HG03175 (cell line): ENCODE results near the gene EPB41L5.
"Not testable (repeated sequence)": the region's sequence is repeated elsewhere in the genome, so short reads cannot be mapped to it uniquely, and the experiment has no call there.

ENCODE experiments used
- ATAC-seq: cut with Tn5 transposase; IDR thresholded peaks from one replicate; pipeline ENCODE4 v1.9.1; 2021; ENCODE audit warnings: mild to moderate bottlenecking, moderate library complexity; ENCODE audit not compliant: unreplicated experiment

The EPB41L5 gene

DNA sequence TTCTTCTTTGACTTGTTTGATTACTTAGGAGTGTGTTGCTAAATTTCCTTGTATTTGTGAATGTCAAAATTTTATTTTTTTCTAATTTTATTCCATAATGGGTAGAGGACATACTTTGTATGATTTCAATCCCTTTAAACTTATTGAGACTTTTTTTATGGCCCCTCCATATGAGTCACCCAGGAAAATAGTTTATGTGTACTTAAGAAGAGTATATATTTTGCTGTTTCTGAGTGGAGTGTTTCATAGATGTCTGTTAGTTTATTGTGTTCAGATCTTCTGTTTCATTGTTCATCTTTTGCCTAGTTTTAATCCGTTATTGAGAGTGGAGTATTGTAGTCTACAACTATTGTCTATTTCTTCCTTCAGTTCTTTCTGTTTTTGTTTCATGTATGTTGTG, 81.9 kb downstream of the EPB41L5 start:
- no peak for ATAC-seq

DNA sequence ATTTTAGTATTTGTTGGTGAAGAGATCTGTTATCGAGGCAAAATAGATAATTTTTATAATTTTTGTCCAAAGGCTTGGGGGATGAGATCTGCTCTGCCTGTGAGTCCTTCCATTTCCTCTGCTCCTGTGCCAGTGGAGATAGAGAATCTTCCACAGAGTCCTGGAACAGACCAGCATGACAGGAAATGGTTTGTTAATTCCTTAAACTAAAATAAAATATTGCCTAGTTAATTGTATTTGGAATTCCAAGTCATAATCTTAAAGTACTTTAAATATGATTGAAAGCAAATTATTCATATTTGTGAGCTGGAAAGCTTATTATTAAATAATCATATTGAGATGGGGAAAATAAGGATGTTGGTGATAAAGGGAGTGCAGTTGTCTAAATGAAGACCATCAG, 87.8 kb downstream of the EPB41L5 start:
- no peak for ATAC-seq

DNA sequence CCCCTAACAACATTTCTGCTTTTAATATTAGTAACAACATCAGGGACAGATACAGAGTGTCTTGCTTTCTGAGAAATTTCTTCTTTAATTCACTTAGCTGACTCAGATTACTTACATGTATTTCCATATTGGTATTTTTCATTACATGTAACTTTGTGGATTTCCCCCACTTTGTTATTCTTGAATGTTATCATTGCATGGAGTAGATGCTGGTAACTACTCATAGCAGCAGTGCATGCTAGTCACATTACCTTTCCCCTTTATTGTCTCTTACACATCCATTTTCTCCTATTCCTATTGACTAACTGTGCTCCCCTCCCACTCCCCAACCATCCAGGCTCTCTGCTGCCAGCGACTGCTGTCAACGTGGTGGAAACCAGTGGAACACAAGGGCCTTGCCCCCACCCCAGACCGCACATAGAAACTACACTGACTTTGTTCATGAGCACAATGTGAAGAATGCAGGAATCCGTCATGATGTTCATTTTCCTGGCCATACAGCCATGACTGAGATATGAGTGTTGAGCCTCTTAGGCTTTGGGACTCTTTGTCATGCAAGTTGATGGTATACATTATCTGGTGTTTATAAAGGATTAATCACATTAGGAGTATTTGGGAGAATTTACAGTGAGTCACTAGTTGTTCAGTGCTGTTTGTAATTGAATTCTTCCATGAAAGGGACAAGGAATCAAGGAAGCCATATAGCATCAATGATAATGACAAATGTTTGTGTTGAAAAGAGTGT, 91.0 kb downstream of the EPB41L5 start:
- no peak for ATAC-seq

DNA sequence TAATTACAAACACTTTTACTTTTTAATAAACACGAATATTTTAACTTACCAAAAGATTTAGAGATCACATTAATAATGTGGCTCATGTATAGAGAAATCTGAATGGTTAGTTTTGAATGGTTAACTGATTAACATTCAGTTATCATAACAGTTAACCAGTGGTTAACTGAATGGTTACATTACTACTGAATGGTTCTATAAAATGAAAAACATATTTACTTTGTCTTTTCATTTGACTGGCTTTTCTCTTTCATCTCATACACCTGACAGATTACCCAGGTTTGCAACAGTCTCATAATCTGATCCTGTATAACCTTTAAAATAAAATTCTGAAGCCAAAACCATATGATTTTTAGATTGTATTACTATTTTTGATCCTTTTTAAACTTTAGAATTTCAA, 91.9 kb downstream of the EPB41L5 start:
- ATAC-seq: no peak

DNA sequence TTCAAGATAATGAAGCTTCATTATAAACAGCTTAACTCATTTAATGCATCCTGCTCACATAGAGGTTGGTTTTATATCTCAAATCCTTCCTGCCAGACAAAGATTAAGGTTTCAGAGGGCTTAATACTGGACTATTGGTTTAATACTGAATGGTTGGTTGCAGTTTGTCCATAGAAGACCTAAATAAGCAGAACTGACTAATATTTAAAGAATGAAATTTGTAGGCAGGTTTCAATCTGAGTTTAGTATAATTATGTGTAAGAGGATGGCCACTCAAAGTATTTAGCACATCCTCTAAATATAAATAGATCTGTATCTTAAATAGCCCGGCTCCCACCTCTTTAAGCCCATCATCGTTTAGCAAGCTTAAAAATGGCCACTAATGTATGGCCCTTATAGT, 92.5 kb downstream of the EPB41L5 start:
- ATAC-seq: peak; percentile 74

DNA sequence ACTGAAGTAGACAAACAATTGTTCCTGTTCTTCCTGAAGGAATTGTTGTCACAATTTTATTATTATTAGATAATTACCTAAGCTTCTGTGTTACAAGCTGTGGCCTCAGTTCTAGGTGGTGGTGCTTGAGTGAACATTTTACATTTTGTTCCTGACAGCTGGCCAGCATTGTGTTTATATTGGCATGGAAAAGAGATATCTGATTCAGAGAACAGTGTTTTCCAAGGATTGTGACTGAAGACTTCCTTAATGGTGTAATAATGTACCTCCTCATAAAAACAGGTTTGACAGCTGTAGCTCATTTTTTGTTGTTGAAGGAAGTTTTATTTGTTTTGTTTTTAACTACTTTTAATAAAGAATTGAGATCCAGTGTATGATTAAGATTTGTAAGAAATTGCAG, 95.2 kb downstream of the EPB41L5 start:
- ATAC-seq: no peak

DNA sequence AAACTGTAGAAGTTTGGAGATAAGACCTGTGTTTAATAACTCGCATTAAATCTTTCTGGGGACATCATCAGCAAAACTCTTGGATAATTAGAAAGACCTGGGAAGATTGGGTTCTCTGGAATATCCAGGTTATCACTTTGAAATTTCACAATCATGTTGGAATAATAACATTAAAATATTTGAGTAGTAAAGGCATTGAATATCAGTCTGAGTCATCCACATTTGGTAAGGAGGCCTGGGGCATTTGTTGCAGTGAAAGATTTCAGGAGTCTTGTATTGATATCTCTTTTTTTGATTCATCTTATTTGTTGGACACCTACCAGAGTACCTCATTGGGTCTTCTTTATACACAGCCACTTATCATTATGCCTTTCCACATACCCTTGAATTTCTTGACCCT, 95.9 kb downstream of the EPB41L5 start:
- no peak for ATAC-seq

DNA sequence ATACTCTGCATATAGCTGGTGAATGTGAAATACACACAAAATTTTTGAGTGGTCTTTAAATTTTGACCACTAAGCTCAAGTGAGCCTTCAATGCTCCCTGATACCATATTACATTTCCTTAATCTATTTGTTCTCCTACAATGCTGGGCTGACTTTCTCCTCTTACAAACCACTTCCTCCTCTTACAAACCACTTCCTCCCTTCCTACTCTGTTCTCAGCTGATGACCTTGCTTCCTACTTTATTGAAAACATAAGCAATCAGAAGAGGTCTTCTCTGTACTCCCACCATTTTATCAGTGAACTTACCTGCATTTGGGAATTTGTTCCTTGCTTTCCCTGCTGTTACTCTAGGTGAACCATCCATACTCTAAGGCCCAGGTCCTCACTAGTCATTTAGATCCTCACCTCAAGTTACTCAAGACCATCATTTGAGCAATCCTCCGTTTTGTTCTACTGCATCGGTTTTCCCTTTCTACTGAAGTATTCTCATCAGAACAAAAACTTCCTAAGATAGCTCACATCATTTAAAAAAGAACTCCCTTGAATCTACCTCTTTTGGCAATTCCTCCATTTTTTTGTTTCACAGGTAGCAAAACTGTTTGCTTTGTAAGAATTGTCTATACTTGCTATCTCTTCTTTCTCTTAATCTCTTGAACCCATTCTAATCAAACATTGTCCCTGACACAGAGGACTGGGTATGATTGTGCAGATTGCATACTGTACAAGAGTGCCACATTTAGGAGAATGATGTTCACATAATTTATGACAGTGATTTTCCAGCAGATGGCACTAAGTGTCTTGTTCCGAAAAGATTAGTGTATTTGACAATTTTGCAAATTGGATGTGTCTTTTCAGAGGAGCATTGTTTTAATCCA, 96.5 kb downstream of the EPB41L5 start:
- ATAC-seq: no peak

DNA sequence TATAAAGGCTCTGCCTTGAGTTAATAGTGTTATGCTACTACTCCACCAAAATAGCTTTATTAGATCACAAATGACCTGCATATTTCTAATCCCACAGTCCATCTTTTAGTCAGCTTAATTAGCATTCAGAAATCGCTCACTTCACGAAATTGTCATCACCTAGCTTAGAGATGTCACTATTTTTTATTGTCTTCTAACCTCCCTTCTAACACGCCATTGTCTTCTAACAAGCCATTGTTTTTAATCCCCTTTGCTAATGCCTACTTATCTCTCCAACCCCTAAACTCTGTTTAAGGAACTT, 97.1 kb downstream of the EPB41L5 start:
- ATAC-seq: no peak

DNA sequence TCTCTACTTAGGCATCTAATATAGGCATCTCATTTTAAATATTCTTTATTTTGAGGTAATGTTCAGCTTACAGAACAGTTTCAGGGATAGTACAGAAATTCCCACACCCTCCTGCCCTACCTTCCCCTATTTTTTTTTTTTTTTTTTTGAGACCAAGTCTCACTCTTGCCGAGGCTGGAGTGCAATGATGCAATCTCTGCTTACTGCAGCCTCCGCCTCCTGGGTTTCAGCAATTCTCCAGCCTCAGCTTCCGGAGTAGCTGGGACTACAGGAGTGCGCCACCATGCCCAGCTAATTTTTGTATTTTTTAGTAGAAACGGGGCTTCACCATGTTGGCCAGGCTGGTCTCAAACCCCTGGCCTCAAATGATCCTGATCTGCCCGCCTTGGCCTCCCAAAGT, 97.6 kb downstream of the EPB41L5 start:
- ATAC-seq: no peak

DNA sequence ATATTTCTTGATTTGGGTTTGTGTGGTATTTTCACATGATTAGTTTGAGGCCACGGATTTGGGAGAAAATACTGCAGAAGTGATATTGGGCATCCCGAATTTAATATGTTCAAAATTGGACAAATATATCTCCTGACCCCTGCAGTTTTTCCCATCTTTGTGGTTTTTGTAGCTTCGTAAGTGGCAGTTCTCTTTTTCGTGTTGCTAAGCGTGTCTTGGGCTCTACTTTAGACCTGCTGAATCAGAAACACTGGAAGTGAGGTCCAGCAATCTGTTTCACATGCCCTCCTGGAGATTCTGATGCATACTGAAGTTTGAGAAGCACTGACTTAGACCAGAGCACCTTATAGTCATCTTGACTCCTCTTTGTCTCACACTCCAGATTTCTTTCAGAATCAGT, 98.3 kb downstream of the EPB41L5 start:
- no peak for ATAC-seq

DNA sequence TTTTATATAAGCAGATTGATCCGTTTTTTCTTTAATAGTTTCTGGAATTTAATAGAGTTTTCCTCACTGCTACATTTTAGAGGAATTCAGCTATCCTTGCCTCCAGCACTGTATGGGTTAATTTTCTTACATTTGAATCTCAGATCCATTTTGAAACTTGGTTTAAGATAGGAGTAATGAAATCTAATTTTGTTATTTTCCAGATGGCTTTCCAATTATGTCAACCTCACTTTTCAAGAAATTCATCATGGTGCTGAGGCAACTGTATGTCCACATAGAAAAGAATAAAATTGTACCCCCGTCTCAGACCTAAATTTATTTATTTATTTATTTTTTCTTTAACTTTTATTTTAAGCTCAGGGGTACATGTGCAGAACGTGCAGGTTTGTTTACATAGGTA, 105.1 kb downstream of the EPB41L5 start:
- ATAC-seq: no peak

DNA sequence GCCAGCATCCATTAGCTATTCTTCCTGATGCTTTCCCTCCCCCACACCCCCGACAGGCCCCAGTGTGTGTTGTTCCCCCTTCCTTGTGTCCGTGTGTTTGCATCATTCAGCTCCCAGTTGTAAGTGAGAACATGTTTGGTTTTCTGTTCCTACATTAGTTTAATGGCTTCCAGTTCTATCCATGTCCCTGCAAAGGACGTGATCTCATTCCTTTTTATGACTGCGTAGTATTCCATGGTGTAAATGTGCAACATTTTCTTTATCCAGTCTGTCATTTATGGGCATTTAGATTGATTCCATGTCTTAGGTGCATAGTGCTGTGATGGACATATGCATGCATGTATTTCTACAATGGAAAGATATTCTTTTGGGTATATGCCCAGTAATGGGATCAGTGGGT, 105.6 kb downstream of the EPB41L5 start:
- no peak for ATAC-seq

DNA sequence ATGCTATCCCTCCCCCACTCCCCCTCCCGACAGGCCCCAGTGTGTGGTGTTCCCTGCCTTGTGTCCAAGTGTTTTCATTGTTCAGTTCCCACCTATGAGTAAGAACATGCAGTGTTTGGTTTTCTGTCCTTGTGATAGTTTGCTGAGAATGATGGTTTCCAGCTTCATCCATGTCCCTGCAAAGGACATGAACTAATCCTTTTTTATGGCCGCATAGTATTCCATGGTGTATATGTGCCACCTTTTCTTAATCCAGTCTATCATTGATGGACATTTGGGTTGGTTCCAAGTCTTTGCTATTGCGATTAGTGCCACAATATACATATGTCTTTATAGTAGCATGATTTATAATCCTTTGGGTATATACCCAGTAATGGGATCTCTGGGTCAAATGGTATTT, 108.5 kb downstream of the EPB41L5 start:
- not testable (repeated sequence) for ATAC-seq

DNA sequence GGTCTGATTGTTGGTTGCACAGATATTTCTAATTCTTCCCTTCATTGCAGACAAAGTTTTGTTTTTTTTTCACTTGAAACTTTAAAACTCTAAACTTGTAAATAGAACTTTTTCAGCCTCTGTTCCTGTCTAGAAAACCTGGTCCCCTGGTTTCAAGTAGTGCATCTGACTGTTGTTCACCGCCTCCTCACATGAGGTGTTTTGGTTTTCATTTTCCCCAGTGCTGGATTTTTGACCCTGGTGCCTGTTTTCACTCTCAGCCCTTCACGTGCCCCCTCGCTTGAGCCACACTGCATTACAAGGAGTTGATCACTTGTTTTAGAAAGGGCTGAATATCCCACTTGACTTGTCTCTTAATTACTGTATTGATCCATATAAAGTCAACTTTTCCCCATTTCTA, 110.2 kb downstream of the EPB41L5 start:
- ATAC-seq: no peak

DNA sequence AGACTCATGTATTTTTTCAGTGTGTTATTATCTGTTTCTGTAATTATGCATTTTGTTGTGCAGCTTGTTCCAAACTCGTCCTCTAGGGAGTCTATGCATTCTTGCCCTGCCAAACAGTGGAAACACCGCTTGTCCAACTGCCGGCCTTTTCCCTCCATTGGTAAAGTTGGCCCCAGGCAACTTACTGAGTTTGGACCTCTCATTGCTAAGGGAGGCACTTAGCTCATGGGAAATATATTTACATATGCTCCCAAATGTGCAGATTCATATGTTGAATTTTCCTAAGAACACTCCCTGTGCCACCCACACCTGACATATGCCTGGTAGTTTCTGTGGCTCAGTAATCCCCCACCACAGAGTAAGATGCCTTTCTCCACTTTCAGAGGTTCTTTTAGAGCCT, 112.3 kb downstream of the EPB41L5 start:
- ATAC-seq: no peak

DNA sequence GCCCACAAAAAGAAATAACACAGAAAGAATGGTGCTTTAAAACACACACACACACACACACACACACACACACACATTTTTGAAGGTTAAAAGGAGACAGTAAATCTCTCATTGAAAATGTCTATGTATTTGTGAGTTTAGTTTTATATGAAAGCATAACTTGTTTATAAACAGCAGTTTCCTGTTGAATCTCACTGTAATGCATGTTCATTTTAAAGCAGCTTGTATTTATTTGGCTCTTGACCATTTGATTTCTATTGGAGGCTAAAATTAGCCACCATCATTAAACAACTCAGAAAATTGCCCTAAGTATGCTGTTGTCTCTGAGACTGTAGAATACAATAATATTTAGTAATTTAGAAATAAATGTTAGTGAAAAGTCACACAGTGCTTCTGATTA, 115.3 kb downstream of the EPB41L5 start:
- ATAC-seq: no peak

DNA sequence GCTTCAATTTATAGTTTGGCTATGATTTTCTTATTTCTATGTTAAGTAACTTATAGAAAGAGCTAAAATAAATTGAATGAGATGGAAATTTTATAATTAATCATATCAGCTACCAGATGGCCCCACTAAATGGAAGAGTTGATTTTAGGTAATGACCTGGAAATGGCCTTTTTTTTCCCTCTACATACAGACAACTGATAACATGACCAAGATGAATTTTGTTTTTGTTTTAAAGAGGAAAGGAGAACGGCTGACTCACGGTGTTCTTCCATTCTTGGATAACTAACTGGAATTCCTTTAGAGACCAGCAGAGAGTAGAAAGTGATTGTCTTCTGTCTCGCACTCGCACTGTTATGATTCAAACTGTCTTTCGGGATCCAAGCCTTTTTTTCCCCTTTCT, 119.3 kb downstream of the EPB41L5 start:
- no peak for ATAC-seq

DNA sequence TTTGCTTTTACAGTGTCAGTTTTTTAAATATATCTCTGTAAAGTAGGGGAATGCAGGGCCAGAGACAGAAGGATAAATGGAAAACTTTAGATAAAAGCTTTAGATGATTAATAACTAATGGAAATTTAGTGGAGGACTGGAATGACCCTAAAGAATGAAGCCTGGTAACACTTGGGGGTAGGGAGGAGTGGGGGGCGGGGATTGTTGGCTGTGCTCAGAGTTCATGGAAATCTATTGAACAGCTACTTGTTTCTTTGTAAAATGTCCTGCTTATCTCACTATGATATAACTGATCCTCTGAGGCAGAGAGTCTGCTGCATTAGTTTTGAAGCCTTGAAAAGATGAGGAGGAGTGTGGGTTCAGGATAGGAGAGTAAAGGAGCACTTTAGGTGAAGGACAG, 119.8 kb downstream of the EPB41L5 start:
- ATAC-seq: no peak

DNA sequence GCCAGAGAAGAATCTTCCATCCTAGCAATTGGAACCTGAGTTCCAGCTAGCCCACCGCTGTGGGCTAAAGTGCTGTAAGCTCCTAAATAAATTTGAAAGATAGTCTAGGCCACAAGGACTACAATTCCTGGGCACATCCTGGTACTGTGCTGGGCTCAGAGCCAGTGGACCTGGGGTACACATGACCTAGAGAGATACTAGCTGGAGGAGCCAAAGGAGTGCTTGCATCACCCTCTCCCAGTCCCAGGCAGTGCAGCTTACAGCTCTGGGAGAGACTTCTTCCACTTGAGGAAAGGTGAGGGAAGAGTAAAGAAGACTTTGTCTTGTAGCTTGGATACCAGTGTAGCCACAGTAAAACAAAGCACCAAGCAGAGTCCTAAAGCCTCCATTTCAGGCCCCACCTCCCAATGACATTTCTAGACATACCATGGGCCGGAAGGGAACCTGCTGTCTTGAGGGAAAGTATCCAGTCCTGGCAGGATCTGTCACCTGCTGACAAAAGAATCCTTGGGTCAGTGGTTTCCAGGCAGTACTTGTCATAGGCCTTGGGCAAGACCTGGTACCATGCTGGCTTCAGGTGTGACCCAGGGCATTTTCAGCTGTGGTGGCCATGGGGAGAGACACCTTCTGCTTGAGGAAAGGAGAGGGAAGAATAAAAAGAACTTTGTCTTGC, 120.8 kb downstream of the EPB41L5 start:
- ATAC-seq: no peak

DNA sequence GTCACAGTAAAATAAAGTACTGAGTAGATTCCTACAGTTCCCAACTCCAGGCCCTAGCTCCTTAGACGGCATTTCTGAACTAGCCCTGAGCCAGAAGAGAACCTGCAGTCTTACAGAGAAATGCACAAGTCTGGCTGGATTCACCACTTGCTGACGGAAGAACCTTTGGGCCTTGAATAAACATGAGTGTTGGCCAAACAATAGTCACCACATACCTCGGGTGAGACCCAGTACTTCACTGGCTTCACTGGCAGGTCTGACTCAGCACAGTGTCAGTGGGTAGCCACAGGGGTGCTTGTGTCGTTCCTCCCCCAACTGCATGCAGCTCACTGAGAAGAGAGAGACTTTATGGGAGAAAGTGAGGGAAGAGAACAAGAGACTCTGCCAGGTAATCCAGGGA, 121.4 kb downstream of the EPB41L5 start:
- ATAC-seq: no peak

DNA sequence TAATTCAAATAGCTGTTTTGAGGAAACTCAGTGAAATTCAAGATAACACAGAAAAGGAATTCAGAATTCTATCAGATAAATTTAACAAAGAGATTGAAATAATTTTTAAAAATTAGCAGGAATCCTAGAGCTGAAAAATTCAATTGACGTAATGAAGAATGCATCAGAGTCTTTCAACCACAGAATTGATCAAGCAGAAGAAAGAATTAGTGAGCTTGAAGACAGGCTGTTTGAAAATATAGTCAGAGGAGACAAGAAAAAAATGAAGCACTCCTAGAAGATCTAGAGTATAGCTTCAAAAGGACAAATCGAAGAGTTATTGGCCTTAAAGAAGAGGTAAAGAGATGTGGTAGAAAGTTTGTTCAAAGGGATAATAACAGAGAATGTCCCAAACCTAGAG, 122.1 kb downstream of the EPB41L5 start:
- ATAC-seq: not testable (repeated sequence)
